Hematopoietic multipotent progenitor cell treated with erythropoietin and hydrocortisone succinate and interleukin-3 and kit ligand, for 17 days (in vitro differentiated cells): ENCODE data around the gene RPL31.

ENCODE experiments used
- DNase-seq: peaks from one replicate; pipeline ENCODE4 v3.0.0-alpha.2; 2015; ENCODE audit warnings: low spot score

The RPL31 gene

DNA sequence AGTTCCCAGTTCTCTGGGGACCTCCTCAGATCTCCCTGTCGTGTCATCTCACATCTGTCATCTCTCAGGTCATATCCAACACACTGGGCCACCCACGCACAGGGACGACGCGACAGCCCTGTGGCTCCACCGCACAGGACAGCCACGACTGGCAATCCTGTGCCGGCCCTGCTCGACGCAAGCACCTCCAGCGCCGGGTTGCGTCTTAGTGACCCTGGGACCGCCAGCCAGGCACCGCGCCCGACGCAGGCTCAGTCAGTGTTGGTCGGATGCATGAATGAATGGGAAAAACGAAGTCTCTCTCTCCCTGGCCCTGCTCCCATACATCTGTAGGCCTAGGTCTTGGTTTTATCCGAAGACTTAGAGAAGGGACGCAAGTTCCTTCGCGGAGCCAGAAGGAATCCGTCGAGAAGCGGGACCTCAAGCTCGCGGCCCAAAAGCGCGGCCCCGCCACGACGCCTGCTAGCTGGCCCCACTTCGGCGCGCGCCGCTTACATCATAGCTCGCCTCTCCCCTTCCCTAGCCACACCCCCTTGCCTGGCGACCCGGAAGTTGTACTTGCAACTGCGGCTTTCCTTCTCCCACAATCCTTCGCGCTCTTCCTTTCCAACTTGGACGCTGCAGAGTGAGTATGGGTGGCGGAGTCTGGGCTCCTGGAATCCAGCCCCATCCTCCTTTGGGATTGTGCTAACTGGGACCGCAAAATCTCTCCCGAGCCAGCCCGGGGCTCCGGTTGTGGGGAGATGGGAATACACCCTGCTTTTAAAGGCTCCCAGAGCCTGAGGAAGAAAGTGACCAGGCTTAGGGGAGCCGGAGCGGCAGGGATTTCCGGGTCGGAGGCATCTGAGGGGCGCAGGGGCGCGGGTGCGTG lies at the start of gene RPL31:
RPL31 (plus strand) TSS at position 599 of the 871 bp plus-strand sequence. CDS start 413 bp downstream, outside the sequence.
- DNase-seq = peak; percentile 91

GRCh38 chr2:100952512-100952911 lies 49.6 kb upstream of the RPL31 start:
- no peak for DNase-seq

GRCh38 chr2:100953406-100954043 lies 48.6 kb upstream of the RPL31 start:
- DNase-seq = no peak

DNA sequence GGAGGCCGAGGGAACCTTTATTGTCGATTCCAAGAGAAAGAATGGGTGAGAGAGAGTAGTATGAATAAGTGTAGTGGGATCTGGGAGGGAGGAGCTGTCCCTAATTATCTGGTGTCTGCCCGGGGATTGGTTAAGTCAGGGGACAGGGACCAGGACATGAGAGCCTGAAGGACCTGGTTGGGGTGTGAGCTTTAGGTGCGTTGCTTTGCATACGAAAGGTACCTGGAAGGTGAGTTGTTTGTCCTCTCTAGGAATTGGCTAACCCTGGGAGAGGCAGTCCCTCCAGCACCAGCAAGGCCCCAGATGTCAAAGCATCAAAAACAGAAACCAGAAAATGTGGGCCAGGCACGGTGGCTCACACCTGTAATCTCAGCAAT lies 48.1 kb upstream of the RPL31 start:
- no peak for DNase-seq

- no peak for DNase-seq
These were observed 46.9 kb upstream of the RPL31 start for GRCh38 chr2:100955226-100955625.

DNA sequence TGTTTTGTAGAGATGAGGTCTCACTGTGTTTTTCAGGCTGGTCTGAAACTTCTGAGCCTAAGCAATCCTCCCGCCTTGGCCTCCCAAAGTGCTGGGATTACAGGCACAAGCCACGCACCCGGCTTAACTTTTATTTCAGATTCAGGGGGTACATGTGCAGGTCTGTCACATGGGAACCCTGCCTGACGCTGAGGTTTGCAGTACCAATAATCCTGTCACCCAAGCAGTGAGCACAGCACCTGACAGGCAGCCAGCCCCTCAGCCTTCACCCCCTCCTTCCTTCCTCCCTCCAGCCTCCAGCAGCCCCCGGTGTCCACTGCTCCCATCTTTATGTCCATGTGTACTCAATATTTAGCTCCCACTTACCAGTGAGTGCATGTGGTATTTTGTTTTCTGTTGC lies 46.0 kb upstream of the RPL31 start:
- no peak for DNase-seq

DNA sequence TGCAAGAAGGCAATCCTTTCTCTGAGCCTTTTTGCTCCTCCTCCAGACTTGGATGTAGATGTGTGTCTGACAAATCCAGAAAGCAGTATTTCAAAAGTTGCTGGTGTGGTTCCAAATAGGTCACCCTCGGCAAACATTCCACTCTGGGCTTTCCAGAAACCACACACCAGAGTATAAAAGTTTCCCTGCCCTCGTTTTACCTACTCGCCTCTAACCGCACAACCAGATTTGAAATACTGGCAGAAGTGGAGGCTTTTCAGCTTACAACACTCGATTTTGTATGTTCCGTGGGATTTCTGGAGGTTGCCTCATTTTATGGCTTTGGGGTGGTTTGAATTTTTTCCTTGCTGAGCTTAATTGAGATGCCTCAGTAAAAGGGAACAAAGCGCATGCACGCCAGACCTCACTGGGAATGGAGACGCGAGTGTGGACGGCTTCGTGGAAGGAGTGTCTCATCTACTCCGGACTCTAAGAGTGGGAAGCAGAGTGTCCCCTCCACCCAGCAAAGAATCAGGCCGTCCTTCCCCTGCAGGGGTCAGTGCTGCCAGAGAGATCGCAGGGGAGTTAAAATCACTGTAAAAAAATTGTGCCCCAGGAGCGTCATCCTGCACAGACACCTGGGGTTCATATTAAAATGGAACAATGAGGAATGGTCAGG lies 44.0 kb upstream of the RPL31 start:
- DNase-seq = no peak

- no peak for DNase-seq
These were observed 42.7 kb upstream of the RPL31 start for GRCh38 chr2:100959225-100959880.

DNA sequence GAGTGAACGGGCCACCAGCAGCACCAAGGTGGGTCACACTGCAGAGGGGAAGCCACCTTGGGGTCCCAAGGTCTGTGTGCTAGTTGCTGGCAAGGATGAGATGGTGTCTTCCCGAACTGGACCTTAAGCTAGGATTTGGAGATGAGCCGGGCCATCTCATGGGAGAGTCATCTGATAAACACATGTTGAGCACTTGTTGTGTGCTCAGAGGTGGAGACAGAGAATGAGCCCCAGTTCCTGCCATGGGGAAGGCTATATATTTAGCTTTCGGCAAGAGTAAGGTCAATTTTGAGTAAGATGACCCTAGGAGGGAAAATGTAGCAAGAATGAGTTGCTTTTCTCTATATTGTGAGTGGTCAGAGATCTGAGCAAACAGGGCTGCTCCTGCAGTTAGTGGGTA lies 41.4 kb upstream of the RPL31 start:
- no peak for DNase-seq

DNA sequence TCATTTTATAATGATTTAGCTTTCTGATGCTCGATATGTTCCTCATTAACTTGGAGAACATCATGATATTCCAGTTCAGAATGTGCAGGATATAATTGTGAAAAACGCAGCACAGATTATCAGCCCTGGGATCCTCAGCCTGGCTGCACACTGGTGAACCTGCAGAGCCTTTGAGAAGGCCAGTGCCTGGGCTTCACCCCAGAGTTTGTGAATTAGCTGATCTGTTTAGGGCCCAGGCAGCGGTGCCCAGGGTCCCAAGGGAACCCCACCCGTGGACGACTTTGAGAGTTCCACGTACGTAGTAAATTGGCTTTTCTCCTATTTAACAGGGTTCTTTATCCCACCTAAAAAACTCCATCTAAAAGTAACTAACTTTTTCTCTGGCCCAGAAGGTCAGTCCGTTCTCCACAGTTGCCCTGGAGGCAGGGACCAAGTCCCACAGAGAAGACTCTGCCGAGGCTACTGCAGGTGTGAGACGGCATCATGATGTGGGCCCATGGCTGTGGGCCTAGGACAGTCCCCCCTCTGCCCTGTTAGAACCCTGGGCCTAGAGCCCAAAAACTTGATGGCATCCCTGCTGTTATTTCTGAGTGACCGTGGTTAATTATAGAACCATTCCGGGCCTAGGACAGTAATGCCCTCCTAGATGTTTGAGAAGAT lies 39.6 kb upstream of the RPL31 start:
- DNase-seq = no peak

GRCh38 chr2:100963026-100963375 lies 39.1 kb upstream of the RPL31 start:
- no peak for DNase-seq

- no peak for DNase-seq
These were observed 37.9 kb upstream of the RPL31 start for GRCh38 chr2:100964222-100964621.

- DNase-seq = no peak
These were observed 37.4 kb upstream of the RPL31 start for GRCh38 chr2:100964681-100965169.

DNA sequence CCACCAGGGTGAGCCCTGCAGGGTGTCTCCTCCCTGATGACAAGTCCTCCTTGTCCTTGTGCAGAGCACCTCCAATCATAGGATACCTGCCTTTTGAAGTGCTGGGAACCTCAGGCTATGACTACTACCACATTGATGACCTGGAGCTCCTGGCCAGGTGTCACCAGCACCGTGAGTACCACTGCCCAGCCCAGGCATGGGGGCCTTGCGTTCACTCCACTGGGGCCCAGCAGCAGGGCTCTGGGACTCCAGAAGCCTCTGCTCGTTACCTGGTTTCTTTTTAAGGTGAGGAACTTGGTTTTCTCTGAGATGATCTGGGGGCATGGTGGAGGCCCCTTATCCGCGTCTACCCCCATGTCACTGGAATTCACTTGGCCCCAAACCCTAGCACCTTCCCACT lies 36.5 kb upstream of the RPL31 start:
- no peak for DNase-seq

- DNase-seq = no peak
These were observed 34.4 kb upstream of the RPL31 start for GRCh38 chr2:100967716-100968115.

DNA sequence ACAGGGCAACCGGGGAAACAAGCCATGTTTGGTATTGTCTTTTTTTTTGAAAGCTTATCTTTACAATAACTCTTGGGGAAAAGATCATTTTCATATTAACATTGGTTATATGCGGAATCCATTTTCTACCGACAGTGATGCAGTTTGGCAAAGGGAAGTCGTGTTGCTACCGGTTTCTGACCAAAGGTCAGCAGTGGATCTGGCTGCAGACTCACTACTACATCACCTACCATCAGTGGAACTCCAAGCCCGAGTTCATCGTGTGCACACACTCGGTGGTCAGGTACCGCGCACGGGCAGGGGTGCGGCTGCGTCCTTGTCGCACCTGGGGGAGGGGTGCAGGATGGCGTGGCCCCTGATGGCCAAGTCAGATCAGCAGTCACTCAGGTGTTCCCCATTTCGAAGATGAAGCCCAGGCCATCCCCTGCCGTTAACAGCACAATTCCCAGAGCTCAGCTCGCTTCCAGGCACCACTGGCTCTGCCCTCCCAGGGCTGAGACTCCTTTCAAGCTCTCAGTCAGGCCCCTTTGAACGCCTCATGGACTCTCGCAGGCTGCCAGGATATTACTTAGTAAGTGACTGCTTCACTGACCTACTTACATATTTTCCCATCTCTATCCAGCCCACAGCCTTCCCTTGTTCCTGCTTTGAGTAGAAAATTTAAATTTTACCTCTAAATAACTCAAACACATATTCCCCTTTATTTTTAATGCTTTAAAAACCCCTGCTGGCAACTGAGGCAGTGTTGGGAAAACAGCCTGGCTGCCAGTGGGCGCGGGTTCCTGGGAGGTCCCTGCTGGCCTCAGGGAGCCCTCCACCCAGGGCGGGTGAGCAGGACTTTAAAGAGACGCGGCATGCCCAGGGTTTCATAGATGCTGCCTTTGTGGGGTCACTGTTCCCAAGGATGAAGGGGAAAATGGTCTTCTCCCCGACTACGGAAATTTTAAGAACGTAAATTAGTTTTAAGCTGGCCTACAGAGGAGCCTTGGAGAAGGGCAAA lies 33.6 kb upstream of the RPL31 start:
- DNase-seq = no peak

GRCh38 chr2:100969998-100970397 lies 32.1 kb upstream of the RPL31 start:
- no peak for DNase-seq

DNA sequence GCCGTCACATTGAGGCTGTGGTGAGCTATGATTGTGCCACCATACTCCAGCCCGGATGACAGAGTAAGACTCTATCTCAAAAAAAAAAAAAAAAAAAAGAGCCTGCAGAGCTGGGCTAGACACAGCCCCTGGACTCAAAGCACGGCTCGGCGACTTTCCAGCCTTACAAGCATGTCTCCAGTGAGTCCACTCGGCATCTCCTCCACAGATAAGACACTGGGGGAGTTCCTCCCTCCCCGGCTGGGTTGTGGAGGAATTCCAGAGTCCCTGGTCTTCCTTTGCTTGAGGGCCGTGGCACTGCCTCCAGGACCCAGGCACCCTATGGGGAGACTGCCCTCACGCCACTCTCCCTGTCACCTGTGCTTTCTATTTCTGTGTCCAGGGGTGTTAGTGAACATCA lies 30.9 kb upstream of the RPL31 start:
- DNase-seq = no peak

- no peak for DNase-seq
These were observed 29.6 kb upstream of the RPL31 start for GRCh38 chr2:100972452-100972851.

DNA sequence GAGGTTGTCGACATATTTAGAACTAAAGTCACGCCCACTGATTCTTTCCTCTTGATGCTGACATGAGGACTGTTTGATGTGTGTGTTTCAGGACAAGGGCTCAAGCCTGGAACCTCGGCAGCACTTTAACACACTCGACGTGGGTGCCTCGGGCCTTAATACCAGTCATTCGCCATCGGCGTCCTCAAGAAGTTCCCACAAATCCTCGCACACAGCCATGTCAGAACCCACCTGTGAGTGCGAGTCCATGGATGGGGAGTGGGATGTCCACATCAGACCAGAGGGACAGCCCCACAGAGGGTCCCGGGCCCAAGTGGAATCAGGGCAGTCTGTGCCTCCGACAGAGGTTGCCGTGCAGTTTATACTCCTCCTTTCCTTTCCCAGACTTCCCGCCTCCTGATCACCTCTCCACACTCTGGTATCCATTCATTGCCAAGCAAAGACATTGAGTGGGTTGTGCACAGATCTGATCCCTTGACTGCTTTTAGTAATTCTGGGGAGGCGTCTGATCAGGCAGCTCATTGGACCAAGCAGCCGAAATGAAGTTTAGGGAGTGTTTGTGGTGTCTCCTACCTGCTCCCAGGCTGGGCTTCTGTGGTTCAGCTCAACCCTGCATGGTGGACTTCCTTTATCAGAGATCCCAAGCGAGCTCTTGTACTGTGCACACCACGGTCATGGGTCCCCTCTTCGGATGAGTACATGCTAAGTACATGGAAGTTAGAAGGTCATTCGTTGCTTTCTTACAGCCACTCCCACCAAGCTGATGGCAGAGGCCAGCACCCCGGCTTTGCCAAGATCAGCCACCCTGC lies 27.2 kb upstream of the RPL31 start:
- no peak for DNase-seq
